NCI-H748 treated with DMSO at 0.1 percent for 48 hours (cell line): Measurements from ENCODE around the gene ITPRID2.

Experiments used
- DNase-seq: peaks from one replicate; lab custom pipeline; 2025; lab: John Stamatoyannopoulos, UW

ITPRID2 gene

GRCh38 chr2:181882246-181883020, 9.1 kb upstream of the ITPRID2 start:
- DNase-seq, result no peak

- DNase-seq, result no peak
Measured at GRCh38 chr2:181884601-181885000, 6.9 kb upstream of the ITPRID2 start.

GRCh38 chr2:181885096-181885495, 6.4 kb upstream of the ITPRID2 start:
- no peak for DNase-seq

GRCh38 chr2:181886192-181886591, 5.3 kb upstream of the ITPRID2 start:
- no peak for DNase-seq

GRCh38 chr2:181887045-181887444, 4.5 kb upstream of the ITPRID2 start:
- DNase-seq, result no peak

GRCh38 chr2:181889776-181890175, 1.8 kb upstream of the ITPRID2 start:
- no peak for DNase-seq

GRCh38 chr2:181890271-181890670, 1.3 kb upstream of the ITPRID2 start:
- DNase-seq, result no peak

GRCh38 chr2:181891966-181892798, 652 bp downstream of the ITPRID2 start:
- DNase-seq, result peak; percentile 78

GRCh38 chr2:181892799-181893435, 1.4 kb downstream of the ITPRID2 start:
- DNase-seq, result no peak

GRCh38 chr2:181894381-181894780, 2.9 kb downstream of the ITPRID2 start:
- DNase-seq, result no peak

- no peak for DNase-seq
Measured at GRCh38 chr2:181895818-181896217, 4.3 kb downstream of the ITPRID2 start.

- DNase-seq, result no peak
Measured at GRCh38 chr2:181896286-181896685, 4.8 kb downstream of the ITPRID2 start.

GRCh38 chr2:181900007-181900651, 8.6 kb downstream of the ITPRID2 start:
- DNase-seq, result no peak

GRCh38 chr2:181902625-181903024, 11.1 kb downstream of the ITPRID2 start:
- no peak for DNase-seq

- DNase-seq, result peak; percentile 25
Measured at GRCh38 chr2:181904022-181904632, 12.6 kb downstream of the ITPRID2 start.

- no peak for DNase-seq
Measured at GRCh38 chr2:181907057-181907456, 15.5 kb downstream of the ITPRID2 start.

GRCh38 chr2:181907635-181908034, 16.1 kb downstream of the ITPRID2 start:
- DNase-seq, result no peak

GRCh38 chr2:181910028-181910831, 18.7 kb downstream of the ITPRID2 start:
- DNase-seq, result no peak

GRCh38 chr2:181911830-181912229, 20.3 kb downstream of the ITPRID2 start:
- DNase-seq, result no peak

GRCh38 chr2:181915102-181915501, 23.6 kb downstream of the ITPRID2 start:
- no peak for DNase-seq
